NCI-H2171 (cell line): ENCODE results near the gene SLCO2B1.

Source experiments
- DNase-seq: peaks from one replicate; lab custom pipeline; 2025; lab: John Stamatoyannopoulos, UW

SLCO2B1 gene

GRCh38 chr11:75248924-75249256 is 98.0 kb downstream of the SLCO2B1 start:
- no peak for DNase-seq

GRCh38 chr11:75249704-75250103 is 98.8 kb downstream of the SLCO2B1 start:
- no peak for DNase-seq

- no peak for DNase-seq
These were observed 103.4 kb downstream of the SLCO2B1 start for GRCh38 chr11:75254326-75254725.
